Activated CD8-positive, alpha-beta memory T cell treated with anti-CD3 and anti-CD28 coated beads for 4 hours (primary cell): ENCODE measurements around the gene AKR7A2.

Experiments used
- DNase-seq, 2 donors: peaks; one replicate each; pipeline ENCODE4 v3.0.0-alpha.2; 2020; ENCODE audit warnings: low read depth in 2 of 2

AKR7A2 gene

GRCh38 chr1:19325958-19326747 is 14.2 kb upstream of the AKR7A2 start:
- no peak for DNase-seq

GRCh38 chr1:19325368-19325957 is 13.5 kb upstream of the AKR7A2 start:
- DNase-seq = no peak

GRCh38 chr1:19324665-19324990 is 12.7 kb upstream of the AKR7A2 start:
- no peak for DNase-seq

- no peak for DNase-seq
Measured at GRCh38 chr1:19323987-19324664, 12.2 kb upstream of the AKR7A2 start.

- no peak for DNase-seq
Measured at GRCh38 chr1:19322481-19322880, 10.5 kb upstream of the AKR7A2 start.

GRCh38 chr1:19321071-19321470 is 9.1 kb upstream of the AKR7A2 start:
- DNase-seq = no peak

GRCh38 chr1:19319196-19319595 is 7.3 kb upstream of the AKR7A2 start:
- DNase-seq = no peak

- no peak for DNase-seq
Measured at GRCh38 chr1:19317126-19317910, 5.4 kb upstream of the AKR7A2 start.

GRCh38 chr1:19315378-19316198 is 3.6 kb upstream of the AKR7A2 start:
- DNase-seq = no peak

GRCh38 chr1:19313961-19314882 is 2.3 kb upstream of the AKR7A2 start:
- no peak for DNase-seq

GRCh38 chr1:19313636-19313959 is 1.7 kb upstream of the AKR7A2 start:
- DNase-seq = no peak

GRCh38 chr1:19312782-19313635 is 1.1 kb upstream of the AKR7A2 start:
- no peak for DNase-seq

GRCh38 chr1:19311503-19311930 is 427 bp downstream of the AKR7A2 start:
- DNase-seq = no peak

- no peak for DNase-seq
Measured at GRCh38 chr1:19310720-19311502, 1.0 kb downstream of the AKR7A2 start.

GRCh38 chr1:19310061-19310460 is 1.9 kb downstream of the AKR7A2 start:
- DNase-seq = no peak

GRCh38 chr1:19309123-19309813 is 2.7 kb downstream of the AKR7A2 start:
- no peak for DNase-seq

- DNase-seq = no peak
Measured at GRCh38 chr1:19308509-19308907, 3.4 kb downstream of the AKR7A2 start.
